NCI-H2171 treated with DMSO at 0.1 percent for 48 hours (cell line): ENCODE measurements around the gene GLT8D1.
"Not testable (repeated sequence)": the region's sequence is repeated elsewhere in the genome, so short reads cannot be mapped to it uniquely, and the experiment has no call there.

Experiments used
- DNase-seq: peaks from one replicate; lab custom pipeline; 2025; lab: John Stamatoyannopoulos, UW

Gene GLT8D1

GRCh38 chr3:52679811-52680210 is 25.8 kb downstream of the GLT8D1 start:
- no peak for DNase-seq

DNA sequence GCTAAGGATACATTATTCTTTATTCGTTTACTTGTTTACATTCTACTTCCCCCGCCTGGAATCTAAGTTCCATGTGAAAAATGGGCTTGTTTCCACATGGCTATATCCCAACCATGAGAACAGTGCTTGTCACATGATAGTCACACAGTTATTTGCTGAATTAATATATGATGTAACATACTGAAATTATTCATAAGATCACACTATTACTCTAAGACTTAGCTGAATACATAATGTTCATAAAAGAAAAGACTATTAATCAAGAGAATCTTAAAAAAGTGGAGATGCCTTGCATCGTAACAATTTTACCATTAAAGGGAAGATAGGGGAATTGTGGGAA is 26.4 kb downstream of the GLT8D1 start:
- DNase-seq: no peak

GRCh38 chr3:52678265-52679198 is 27.1 kb downstream of the GLT8D1 start:
- no peak for DNase-seq

- not testable (repeated sequence) for DNase-seq
Observed at GRCh38 chr3:52676201-52676600, 29.4 kb downstream of the GLT8D1 start.

DNA sequence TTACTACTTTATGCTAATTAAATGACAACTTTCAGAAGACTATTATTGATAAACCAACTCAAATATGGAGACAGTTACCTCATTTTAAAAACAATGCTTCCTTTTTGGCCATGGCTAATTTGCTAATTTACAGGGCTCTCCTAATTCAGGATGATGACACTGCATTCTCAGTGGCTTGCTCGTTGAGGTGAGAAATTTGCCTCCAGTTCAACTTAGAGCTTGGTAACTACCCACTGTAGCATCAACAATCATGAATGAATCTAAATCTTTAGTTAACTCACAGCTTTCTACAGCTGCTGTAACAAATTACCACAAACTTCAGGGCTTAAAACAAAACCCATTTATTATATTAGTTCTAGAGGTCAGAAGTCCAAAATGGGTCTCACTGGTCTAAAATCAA is 33.9 kb downstream of the GLT8D1 start:
- no peak for DNase-seq

DNA sequence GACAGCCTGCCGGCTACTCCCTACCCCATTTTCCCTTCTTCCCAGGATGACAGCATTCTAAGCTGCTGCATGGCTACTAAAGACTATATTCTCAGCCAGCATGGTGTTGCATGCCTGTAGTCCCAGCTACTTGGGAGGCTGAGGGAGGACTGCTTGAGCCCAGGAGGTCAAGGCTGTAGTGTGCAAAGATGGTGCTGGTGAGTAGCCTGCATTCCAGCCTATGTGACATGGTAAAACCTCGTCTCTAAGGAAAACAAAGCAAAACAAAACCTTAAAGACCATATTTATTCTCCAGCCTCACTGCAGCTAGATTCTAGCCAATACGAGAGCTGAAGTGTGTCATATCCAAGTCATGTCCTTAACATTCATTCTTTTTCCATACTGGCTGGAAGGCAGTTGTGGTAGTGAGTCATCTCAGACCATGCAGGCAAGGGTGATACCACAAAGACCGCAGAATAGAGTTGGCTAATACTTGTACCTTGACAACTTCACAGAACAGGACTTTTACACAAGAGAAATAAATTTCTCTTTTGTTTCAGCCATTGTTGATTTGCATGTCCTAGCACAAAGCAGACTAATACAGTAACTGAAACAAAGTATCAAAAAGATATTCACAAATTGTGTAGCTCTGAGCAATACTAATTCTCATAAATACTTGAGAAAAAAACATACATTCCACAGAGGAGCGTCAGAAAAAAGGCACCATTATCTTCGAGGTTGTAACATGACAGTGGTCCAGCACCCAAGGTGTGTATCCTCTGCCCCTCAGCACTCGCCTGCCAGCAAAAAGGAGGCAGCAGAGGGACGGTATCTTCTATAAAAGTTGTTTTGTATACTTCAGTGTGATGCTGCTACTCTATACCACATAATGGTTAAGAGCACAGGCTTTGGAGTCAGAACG is 34.7 kb downstream of the GLT8D1 start:
- DNase-seq: no peak

- DNase-seq: no peak
Observed at GRCh38 chr3:52663098-52663497, 42.5 kb downstream of the GLT8D1 start.

DNA sequence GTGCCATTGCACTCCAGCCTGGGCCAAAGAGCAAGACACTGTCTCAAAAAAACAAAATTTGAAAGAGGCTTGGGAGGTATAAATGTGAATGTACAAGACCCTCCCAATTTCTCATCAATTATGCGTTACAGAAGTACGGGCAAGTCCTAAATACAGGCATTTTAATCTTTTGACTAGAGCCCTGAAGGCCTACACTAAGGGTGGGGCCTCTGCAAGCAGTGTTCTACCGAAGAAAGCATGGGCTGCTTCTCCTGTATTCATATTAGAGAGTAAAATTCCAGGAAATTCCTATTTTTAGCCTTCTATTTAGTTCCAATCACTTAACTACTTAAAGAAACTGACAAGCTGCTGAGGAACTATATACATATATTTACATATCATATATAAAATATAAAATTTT is 45.5 kb downstream of the GLT8D1 start:
- DNase-seq: no peak

- DNase-seq: no peak
Observed at GRCh38 chr3:52655895-52656294, 49.7 kb downstream of the GLT8D1 start.

DNA sequence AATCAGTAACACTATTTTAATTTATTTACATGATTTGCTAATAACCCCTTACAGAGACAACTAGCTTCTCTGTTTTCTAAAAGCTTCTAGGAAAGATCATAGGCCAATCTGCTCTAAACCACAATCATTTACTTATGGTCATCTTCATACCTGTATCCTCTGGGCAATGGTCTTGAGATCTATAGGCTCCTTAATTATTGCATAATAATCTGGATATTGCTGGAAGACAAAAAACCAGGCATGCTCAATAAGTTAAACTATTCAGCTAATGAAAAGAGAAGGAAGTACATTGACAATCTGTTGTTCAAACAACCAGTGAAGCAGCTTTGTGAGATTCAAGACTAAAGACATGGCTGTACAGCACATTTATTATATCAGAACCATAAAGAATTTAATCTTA is 54.0 kb downstream of the GLT8D1 start:
- DNase-seq: no peak

DNA sequence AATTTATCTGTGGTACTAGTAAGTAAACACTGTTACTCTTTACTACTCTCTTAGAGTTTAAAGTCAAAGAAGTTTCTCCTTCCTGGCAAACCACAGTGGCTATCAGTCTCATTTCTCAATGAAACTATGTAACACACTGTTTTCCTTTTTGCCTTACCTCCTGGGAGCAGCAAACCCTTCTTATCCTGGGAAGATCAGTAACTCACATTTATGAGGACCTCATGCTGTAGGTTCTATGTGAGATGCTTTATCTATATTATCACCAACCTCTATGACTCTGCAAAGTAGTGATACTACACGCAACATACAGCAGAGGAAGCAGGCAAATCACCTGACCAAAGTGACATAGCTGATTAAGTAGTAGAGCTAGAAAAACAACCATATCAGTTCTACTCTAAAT is 55.2 kb downstream of the GLT8D1 start:
- DNase-seq: no peak

GRCh38 chr3:52649461-52650210 is 56.0 kb downstream of the GLT8D1 start:
- DNase-seq: no peak

- no peak for DNase-seq
Observed at GRCh38 chr3:52645549-52645948, 60.0 kb downstream of the GLT8D1 start.
